Activated CD4-positive, alpha-beta memory T cell treated with anti-CD3 and anti-CD28 coated beads for 36 hours (primary cell): ENCODE data around the gene ODC1. TPM values are rescaled to one million over a fixed set of nuclear protein-coding genes. Genes with fewer than 3 reads are reported as not detected.

Source experiments
- CTCF ChIA-PET: fragments of 350-600 bp; sonication (Branson Sonifier 250); formaldehyde crosslinking; loops from one replicate; lab custom pipeline; 2021; ENCODE audit warnings: antibody characterized with exemption, inconsistent platforms; lab: Charles Lee
- POLR2A ChIA-PET: fragments of 350-600 bp; sonication (Branson Sonifier 250); formaldehyde crosslinking; loops from one replicate; lab custom pipeline; 2021; ENCODE audit warnings: antibody characterized with exemption; lab: Charles Lee
- DNase-seq: peaks from one replicate; pipeline ENCODE4 v3.0.0-alpha.2; 2020
- H3K27ac Mint-ChIP-seq: one replicate; pipeline ENCODE4 v1.8.0; 2021; ENCODE audit warnings: mixed read lengths
- H3K27me3 Mint-ChIP-seq: one replicate; pipeline ENCODE4 v1.8.0; 2021; ENCODE audit warnings: mixed read lengths
- H3K36me3 Mint-ChIP-seq: one replicate; pipeline ENCODE4 v1.8.0; 2021; ENCODE audit warnings: mixed read lengths
- H3K4me1 Mint-ChIP-seq: one replicate; pipeline ENCODE4 v1.8.0; 2021; ENCODE audit warnings: low read depth, mixed read lengths
- H3K4me3 Mint-ChIP-seq: one replicate; pipeline ENCODE4 v1.8.0; 2021; ENCODE audit warnings: mild to moderate bottlenecking, mixed read lengths
- H3K9me3 Mint-ChIP-seq: one replicate; pipeline ENCODE4 v1.8.0; 2021; ENCODE audit warnings: mixed read lengths
- intact Hi-C: fragments of 100-400 bp; cut with micrococcal nuclease; formaldehyde crosslinking; loops from one replicate; pipeline ENCODE4 v1.15.1; 2023
- total RNA-seq, 2 experiments: library from RNA; stranded (reverse); gene quantifications; one replicate each; pipeline ENCODE4 v1.2.3, GENCODE V29; 2021

The ODC1 gene
- total RNA-seq, 2 experiments from 2014 or later, result 138 to 142 TPM

DNA sequence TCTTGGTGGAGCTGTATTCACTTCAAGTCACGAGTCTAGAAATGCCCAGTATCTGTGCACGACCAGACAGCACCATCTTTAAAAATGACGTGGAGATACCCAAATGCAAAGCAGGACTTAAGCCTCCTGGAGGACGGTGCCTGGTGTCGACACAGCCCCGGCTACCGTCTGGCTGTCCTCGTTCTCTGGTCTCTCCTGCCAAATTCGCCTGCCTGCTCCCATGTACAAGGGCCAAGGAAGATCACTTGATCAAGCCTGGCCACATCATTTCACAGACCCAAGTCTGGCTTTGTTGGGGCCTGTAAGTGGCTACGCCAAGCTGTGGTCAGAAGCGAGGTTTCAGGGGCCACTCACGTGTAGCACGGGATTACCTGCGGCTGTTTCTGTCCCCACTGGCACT is 9.4 kb downstream of the ODC1 start:
- Mint-ChIP-seq H3K27ac (peak overlapping the region; percentile 13), H3K36me3 (peaks cover 36% of the 10 kb centered on the region), H3K4me3 (no peak overlapping the region), H3K4me1 (peaks cover 25% of the 10 kb centered on the region), H3K9me3 (no peaks in the 10 kb centered on the region), H3K27me3 (no peaks in the 10 kb centered on the region)
- no peak for DNase-seq
- ChIA-PET CTCF (interaction anchor here (0.6 to 2.5 kb wide), 3 partner anchors 30 to 366 kb away, joined by 3 to 13 read pairs (median 7); no protein-coding TSS in a partner anchor), POLR2A (interaction anchor here (0.8 to 1.4 kb wide), 3 partner anchors 9 to 316 kb away, joined by 3 to 4 read pairs (median 3); partner anchors contain the start of genes ODC1 and RRM2)
- intact Hi-C loops, result no loop called here

DNA sequence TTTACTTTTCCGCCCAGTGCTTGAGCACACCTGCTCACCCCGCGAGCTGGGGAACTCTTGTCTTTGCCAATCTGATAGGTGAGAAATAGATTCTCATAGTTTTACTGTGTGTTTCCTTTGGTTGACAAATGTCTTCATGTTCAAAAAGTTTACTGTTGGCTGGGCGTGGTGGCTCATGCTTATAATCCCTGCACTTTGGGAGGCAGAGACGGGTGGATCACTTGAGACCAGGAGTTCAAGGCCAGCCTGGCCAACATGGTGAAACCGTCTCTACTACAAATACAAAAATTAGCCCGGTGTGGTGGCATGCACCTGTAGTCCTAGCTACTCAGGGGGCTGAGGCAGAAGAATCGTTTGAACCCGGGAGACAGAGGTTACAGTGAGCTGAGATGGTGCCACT is 10.3 kb downstream of the ODC1 start:
- intact Hi-C loops, result no loop called here

DNA sequence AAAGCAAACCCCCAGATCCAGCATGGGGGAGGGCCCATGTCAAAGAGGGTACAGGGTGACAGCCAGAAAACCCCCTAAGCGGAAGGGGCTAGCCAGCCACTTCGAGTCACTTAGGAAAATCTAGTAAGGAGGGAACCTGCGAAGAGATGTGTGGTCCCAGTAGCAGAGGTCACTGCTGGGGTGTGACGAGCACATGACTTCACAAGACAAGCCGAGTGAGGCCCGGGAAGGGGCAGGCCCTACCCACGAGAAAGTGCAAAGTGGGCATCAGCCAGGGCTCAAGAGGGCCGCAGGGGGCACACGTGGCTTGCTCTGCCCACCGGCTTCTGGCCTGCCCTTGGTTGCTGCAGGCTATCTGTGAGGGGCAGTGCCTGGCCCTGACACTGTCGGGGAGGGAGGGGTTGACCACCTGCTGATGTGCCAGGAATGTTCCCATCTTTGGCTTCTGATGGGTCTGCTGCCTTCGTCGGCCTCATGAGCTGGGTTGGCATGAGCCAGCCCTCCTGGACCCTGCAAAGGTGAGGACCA is 11.5 kb downstream of the ODC1 start:
- peaks cover 16% of the 10 kb centered on the region for H3K4me1 Mint-ChIP-seq
- peaks cover 9% of the 10 kb centered on the region for H3K27me3 Mint-ChIP-seq
- DNase-seq, result no peak
- ChIA-PET CTCF (interaction anchor here (1.0 to 6.2 kb wide), 4 partner anchors 28 to 364 kb away, joined by 3 to 69 read pairs (median 10); no protein-coding TSS in a partner anchor), POLR2A (no interaction called here)
- H3K27ac Mint-ChIP-seq, result no peak overlapping the region
- H3K9me3 Mint-ChIP-seq, result no peaks in the 10 kb centered on the region
- peaks cover 15% of the 10 kb centered on the region for H3K36me3 Mint-ChIP-seq
- H3K4me3 Mint-ChIP-seq, result no peak overlapping the region
- intact Hi-C loops, result no loop called here

More for the DNA sequence above, 10.3 kb downstream of the ODC1 start:
- Mint-ChIP-seq H3K27ac (no peak overlapping the region), H3K36me3 (peaks cover 27% of the 10 kb centered on the region), H3K4me3 (no peak overlapping the region), H3K4me1 (peaks cover 20% of the 10 kb centered on the region), H3K9me3 (no peaks in the 10 kb centered on the region), H3K27me3 (peaks cover 5% of the 10 kb centered on the region)
- POLR2A ChIA-PET, result no interaction called here
- no peak for DNase-seq
- CTCF ChIA-PET, result interaction anchor here (2.5 to 6.2 kb wide), 2 partner anchors 29 to 295 kb away, joined by 7 to 69 read pairs; no protein-coding TSS in a partner anchor

DNA sequence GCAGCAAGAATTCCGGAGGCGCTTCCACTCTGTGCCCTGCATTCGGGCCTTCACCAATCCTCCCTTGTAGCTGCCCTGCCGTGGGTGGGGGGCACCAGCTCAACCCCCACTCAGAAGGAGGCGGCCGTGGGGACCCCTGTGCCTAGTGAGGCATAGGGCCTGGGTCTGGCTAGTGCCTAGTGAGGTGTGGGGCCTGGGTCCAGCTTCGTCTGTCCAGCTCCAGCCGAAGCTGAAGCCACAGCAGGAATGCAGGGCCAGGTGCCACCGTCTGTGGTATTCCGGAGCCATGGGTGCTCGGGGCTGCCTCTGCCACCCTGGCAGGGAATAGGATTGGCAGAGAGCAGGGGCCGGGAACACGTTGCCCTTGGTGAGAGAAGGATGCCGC is 12.3 kb downstream of the ODC1 start:
- Mint-ChIP-seq H3K4me3 (no peak overlapping the region), H3K9me3 (no peaks in the 10 kb centered on the region), H3K27me3 (peaks cover 13% of the 10 kb centered on the region), H3K36me3 (peaks cover 8% of the 10 kb centered on the region), H3K27ac (no peak overlapping the region), H3K4me1 (peaks cover 12% of the 10 kb centered on the region)
- no peak for DNase-seq
- intact Hi-C loops, result loop anchor here (1.0 kb wide), 3 partner anchors 166 to 364 kb away; no protein-coding TSS in a partner anchor
- POLR2A ChIA-PET, result interaction anchor here (1.2 to 1.6 kb wide), 3 partner anchors 9 to 363 kb away, joined by 6 to 11 read pairs (median 8); no protein-coding TSS in a partner anchor
- CTCF ChIA-PET, result interaction anchor here (0.6 to 6.2 kb wide), 43 partner anchors 9 to 666 kb away, joined by 3 to 214 read pairs (median 5); partner anchors contain the start of genes HPCAL1 and RRM2

DNA sequence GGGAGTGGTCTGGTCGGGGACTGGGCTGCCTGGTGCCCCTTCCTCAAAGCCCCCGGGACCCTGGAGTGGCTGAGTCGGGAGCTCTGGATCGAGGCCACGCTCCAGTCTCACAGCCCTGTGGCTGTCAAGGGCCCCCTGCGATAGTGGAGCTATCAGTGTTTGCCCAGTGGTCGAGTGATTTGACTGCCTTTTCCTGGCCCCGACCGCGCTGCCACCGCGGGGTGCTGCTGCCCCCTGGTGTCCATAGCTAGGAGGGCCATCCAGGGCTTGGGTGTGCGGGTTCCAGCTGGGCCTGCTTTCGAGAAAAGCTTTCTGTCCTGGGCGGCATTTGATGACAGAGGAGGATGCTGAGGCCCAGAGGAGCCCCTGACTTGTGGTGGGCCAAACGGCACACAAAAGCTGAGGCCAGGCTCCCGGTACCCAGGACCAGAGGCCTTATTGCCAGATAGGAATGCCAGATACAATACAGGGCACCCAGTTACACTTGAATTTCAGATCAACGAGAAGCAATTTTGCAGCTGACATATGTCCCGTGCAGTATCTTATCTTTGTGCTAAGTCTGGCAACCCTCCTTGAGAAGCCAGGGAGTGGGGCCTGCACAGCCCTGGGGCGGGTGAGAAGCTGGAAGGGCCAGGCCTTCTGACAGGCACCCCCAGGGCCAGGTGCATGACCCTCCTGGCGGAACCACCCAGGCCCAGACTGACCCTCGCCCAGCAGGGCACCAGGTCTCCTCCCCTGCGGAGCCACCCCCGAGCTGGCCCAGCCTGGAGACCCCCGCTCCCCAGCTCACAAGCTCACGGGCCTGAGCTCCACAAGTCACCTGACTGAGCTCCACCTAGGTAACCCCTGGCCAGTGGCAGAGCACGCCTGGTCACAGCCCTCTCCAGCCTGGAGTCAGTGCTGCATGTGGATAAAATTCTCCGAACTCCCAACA is 13.0 kb downstream of the ODC1 start:
- ChIA-PET CTCF (interaction anchor here (0.6 to 6.2 kb wide), 87 partner anchors 10 to 1516 kb away, joined by 3 to 214 read pairs (median 4); partner anchors contain the start of genes HPCAL1, ODC1 and RRM2), POLR2A (interaction anchor here (1.2 to 1.6 kb wide), 4 partner anchors 10 to 363 kb away, joined by 6 to 11 read pairs (median 7); partner anchors contain the start of gene ODC1)
- Mint-ChIP-seq H3K4me3 (no peak overlapping the region), H3K27ac (no peak overlapping the region), H3K4me1 (peaks cover 12% of the 10 kb centered on the region), H3K27me3 (peaks cover 13% of the 10 kb centered on the region), H3K36me3 (peaks cover 3% of the 10 kb centered on the region), H3K9me3 (no peaks in the 10 kb centered on the region)
- intact Hi-C loops, result loop anchor here (1.0 kb wide), 3 partner anchors 165 to 363 kb away; no protein-coding TSS in a partner anchor
- peak; percentile 80 for DNase-seq

DNA sequence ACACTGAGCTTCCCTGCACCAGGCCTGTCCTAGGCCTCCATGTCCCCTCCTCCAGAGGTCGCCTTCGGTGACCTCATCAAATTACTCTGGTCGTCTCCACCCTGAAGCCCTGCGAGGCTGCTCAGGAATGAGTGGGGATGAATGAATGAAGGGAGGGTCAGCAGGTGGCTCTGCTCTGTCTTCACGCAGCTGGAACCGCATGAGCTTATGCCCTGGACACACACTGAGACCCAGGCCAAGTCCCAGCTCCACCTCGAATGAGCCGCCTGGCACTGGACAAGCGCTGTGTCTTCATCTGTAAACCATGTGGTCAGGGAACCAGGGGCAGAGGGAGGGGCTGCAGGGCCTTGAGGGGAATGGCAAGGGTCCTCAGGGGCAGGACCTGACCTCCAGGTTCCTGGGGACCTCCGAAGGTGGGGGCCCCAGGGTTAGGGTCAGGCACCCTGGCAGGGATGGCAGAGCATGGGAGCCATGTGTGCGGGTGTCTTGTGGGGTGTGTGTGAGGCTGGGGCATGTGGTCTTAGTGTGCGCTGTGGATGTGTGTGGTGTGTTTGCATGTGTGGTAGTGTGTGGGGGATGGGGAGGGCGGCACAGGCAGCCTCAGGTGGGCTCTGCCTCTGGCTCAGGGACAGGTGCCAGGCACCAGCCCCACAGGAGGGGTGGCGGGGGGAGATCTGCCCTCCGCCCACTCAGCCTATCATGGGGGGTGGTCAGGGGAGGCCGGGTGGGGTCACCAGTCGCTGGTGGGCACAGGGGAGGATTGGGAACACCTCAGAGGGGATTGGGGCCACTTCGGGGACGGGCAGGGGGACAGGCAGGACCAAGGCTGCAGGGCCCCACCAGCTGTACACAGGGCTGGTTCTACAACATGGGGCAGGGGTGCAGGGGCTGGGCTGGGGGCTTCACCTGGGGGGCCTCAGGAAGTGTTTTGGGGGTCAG is 13.9 kb downstream of the ODC1 start:
- ChIA-PET POLR2A (interaction anchor here (1.2 to 1.6 kb wide), 4 partner anchors 11 to 362 kb away, joined by 6 to 11 read pairs (median 7); partner anchors contain the start of gene ODC1), CTCF (interaction anchor here (0.5 to 6.2 kb wide), 61 partner anchors 9 to 664 kb away, joined by 3 to 214 read pairs (median 4); partner anchors contain the start of genes HPCAL1, ODC1 and RRM2)
- Mint-ChIP-seq H3K36me3 (no peaks in the 10 kb centered on the region), H3K4me1 (peaks cover 12% of the 10 kb centered on the region), H3K9me3 (no peaks in the 10 kb centered on the region), H3K27ac (no peak overlapping the region), H3K4me3 (no peak overlapping the region), H3K27me3 (peaks cover 13% of the 10 kb centered on the region)
- intact Hi-C loops, result no loop called here
- DNase-seq, result no peak

DNA sequence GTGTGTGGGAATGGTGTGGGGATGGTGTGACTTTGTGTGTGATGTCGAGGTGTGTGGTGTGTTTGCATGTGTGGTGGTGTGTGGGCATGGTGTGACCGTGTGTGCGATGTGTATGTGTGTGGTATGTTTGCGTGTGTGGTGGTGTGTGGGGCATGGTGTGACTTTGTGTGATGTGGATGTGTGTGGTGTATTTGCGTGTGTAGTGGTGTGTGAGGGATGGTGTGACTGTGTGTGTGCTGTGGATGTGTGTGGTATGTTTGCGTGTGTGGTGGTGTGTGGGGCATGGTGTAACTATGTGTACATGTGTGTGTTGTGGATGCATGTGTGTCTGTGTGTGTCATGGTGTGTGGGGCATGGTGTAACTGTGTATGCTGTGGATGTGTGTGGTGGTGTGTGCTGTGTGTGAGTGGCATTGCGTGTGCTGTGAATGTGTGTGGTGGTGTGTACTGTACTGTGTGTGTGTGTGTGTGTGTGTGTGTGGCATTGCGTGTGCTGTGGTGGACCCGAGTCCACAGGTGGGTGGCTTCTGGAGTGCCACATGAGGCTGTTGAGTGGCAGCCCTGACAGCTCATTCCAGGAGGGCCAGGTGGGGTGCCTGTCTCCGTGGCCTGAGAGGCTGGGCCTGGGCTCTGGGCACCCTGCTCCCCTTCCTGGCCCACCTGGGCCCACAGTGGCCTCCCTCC is 14.7 kb downstream of the ODC1 start:
- no peak overlapping the region for H3K27ac Mint-ChIP-seq
- H3K27me3 Mint-ChIP-seq, result peaks cover 13% of the 10 kb centered on the region
- no peak overlapping the region for H3K4me3 Mint-ChIP-seq
- ChIA-PET POLR2A (no interaction called here), CTCF (interaction anchor here (0.5 to 6.2 kb wide), 10 partner anchors 12 to 384 kb away, joined by 3 to 214 read pairs (median 25); partner anchors contain the start of gene RRM2)
- no peak for DNase-seq
- peaks cover 12% of the 10 kb centered on the region for H3K4me1 Mint-ChIP-seq
- intact Hi-C loops, result no loop called here
- no peaks in the 10 kb centered on the region for H3K9me3 Mint-ChIP-seq
- no peaks in the 10 kb centered on the region for H3K36me3 Mint-ChIP-seq

DNA sequence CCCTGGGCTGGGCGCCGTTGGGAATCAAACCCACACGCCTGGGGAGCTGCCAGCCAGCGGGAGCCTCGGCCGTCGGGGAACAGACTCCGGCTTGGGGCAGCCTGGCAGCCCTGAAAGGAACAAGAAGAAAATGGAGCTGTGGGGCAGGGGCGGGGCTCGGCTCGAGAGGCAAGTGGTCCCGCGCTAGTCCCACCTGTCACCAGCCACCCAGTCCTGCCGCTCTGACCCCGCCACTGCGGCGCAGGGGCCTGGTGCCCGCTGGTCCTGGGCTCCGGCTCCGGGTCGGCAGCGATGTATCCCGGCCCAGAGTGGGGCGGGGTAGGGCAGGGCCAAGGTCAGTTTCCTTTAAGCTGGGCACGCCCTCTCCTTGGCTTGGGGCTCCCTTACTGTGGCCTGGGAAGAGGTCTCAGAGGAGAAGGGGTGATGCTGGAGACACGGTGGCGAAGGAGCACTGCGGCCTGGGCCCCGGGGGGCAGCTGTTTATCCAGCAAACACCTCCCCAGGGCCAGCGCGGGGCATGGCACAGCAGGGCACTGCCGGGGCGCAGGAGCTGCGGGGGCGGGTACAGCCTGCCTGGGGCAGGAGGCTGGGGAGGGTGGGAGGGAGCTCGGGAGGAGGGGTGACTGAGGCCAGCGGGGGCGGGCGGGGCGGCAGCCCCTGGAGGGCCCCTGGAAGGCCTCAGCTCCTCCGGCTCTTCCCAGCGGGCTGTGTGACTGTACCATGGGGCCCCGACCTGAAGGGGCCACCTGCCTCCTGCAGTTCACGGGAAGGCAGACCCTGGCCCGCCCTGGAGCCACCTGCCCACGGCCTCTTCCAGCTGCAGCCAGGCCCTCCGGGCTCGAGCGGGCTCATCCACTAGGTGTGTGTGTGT is 15.6 kb downstream of the ODC1 start:
- H3K9me3 Mint-ChIP-seq, result no peaks in the 10 kb centered on the region
- peaks cover 12% of the 10 kb centered on the region for H3K4me1 Mint-ChIP-seq
- ChIA-PET POLR2A (interaction anchor here (0.8 kb wide), 1 partner anchor 12 kb away, joined by 4 read pairs; no protein-coding TSS in a partner anchor), CTCF (interaction anchor here (1.4 to 6.2 kb wide), 4 partner anchors 24 to 361 kb away, joined by 3 to 214 read pairs (median 58); no protein-coding TSS in a partner anchor)
- no peak overlapping the region for H3K27ac Mint-ChIP-seq
- DNase-seq, result no peak
- intact Hi-C loops, result no loop called here
- peaks cover 13% of the 10 kb centered on the region for H3K27me3 Mint-ChIP-seq
- H3K36me3 Mint-ChIP-seq, result peaks cover 1% of the 10 kb centered on the region
- H3K4me3 Mint-ChIP-seq, result no peak overlapping the region

DNA sequence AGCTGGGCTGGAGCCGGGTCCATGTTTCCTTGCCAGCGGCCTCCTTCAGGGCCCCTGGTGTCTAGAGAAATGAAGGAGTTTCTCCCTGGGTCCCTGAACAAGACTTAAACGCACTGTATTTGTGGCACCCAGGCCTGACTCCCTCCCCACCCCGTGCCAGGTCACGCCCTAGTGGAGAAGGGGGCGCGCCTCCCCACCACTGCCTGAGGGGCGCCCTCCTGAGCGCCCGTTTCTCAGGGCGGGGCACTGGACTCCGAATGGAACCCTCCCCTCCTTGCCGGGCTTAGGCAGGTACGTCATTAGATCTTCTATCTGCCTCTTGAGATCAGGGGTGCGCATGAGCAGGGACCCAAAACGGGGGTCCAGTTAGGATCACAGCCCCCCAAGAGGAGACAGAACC is 16.3 kb downstream of the ODC1 start:
- no peak overlapping the region for H3K27ac Mint-ChIP-seq
- intact Hi-C loops, result no loop called here
- H3K27me3 Mint-ChIP-seq, result peaks cover 13% of the 10 kb centered on the region
- no peak overlapping the region for H3K4me3 Mint-ChIP-seq
- no peak for DNase-seq
- ChIA-PET POLR2A (no interaction called here), CTCF (interaction anchor here (1.2 kb wide), 1 partner anchor 359 kb away, joined by 6 read pairs; no protein-coding TSS in a partner anchor)
- H3K9me3 Mint-ChIP-seq, result no peaks in the 10 kb centered on the region
- H3K36me3 Mint-ChIP-seq, result peaks cover 6% of the 10 kb centered on the region
- H3K4me1 Mint-ChIP-seq, result peaks cover 12% of the 10 kb centered on the region
